Measurements from ENCODE around the gene STPG3.
A peak's percentile ranks its signal among the peaks of the same experiment; 100 is the strongest.

Gene STPG3

GRCh38 chr9:137253717-137254623 is 2.9 kb downstream of the STPG3 start:
- no peak for TF ChIP-seq GABPA (IDR thresholded peaks at IDR 0.05; ENCODE audit: low read depth)
- TF ChIP-seq POLR2AphosphoS5 (IDR thresholded peaks at IDR 0.05; ENCODE audit: low read depth), result no peak
- TF ChIP-seq REST (IDR thresholded peaks at IDR 0.05; ENCODE audit: insufficient replicate concordance, low read depth), result no peak
- TF ChIP-seq CTCF (IDR thresholded peaks at IDR 0.05; ENCODE audit: insufficient read depth, low read length), result no peak
- TF ChIP-seq SPI1 (IDR thresholded peaks at IDR 0.05; ENCODE audit: borderline replicate concordance, low read depth), result no peak
- peak overlapping the region; percentile 96 for H3K4me3 ChIP-seq (replicated peaks; ENCODE audit: insufficient read depth, low read length)
- DNase-seq (ENCODE audit: low read depth in 1 of 2, low spot score in 1 of 2), result no peak
- H3K27me3 ChIP-seq (ENCODE audit: insufficient read depth, poor library complexity, severe bottlenecking), result no peaks in the 10 kb centered on the region
- H3K27ac ChIP-seq (replicated peaks), result no peak overlapping the region

- no peaks in the 10 kb centered on the region for H3K27me3 ChIP-seq (ENCODE audit: insufficient read depth, poor library complexity, severe bottlenecking)
- TF ChIP-seq GABPA (IDR thresholded peaks at IDR 0.05; ENCODE audit: low read depth), result peak; percentile 88
- no peak; the same call in 1 of the 2 replicates for TF ChIP-seq SPI1 (IDR thresholded peaks at IDR 0.05; ENCODE audit: borderline replicate concordance, low read depth)
- H3K27ac ChIP-seq (replicated peaks), result peak within 1 kb of the TSS; percentile 61
- H3K4me3 ChIP-seq (replicated peaks; ENCODE audit: insufficient read depth, low read length), result peak within 1 kb of the TSS; percentile 96
- DNase-seq (ENCODE audit: low read depth in 1 of 2, low spot score in 1 of 2), result peak; percentile 82 to 90
Observed at GRCh38 chr9:137254624-137255447, 3.8 kb downstream of the STPG3 start, which contains the start of gene NELFB. Gene NELFB, plus strand, starts transcription at chr9:137255327.

GRCh38 chr9:137255448-137256114 is 4.5 kb downstream of the STPG3 start:
- peak overlapping the region; percentile 61 for H3K27ac ChIP-seq (replicated peaks)
- H3K27me3 ChIP-seq (ENCODE audit: insufficient read depth, poor library complexity, severe bottlenecking), result no peaks in the 10 kb centered on the region
- H3K4me3 ChIP-seq (replicated peaks; ENCODE audit: insufficient read depth, low read length), result peak overlapping the region; percentile 96
- peak in 1 of 2 experiments; percentile 45 for DNase-seq (ENCODE audit: low read depth in 1 of 2, low spot score in 1 of 2)
- no peak for TF ChIP-seq SPI1 (IDR thresholded peaks at IDR 0.05; ENCODE audit: borderline replicate concordance, low read depth)

- Histone ChIP-seq H3K4me3 (replicated peaks; ENCODE audit: insufficient read depth, low read length) (peak overlapping the region; percentile 96), H3K27ac (replicated peaks) (no peak overlapping the region), H3K27me3 (ENCODE audit: insufficient read depth, poor library complexity, severe bottlenecking) (no peaks in the 10 kb centered on the region)
- TF ChIP-seq REST (IDR thresholded peaks at IDR 0.05; ENCODE audit: insufficient replicate concordance, low read depth), result peak; percentile 80
- no peak for TF ChIP-seq POLR2AphosphoS5 (IDR thresholded peaks at IDR 0.05; ENCODE audit: low read depth)
- DNase-seq (ENCODE audit: low read depth in 1 of 2, low spot score in 1 of 2), result no peak
Observed at GRCh38 chr9:137256362-137256761, 5.3 kb downstream of the STPG3 start.

- TF ChIP-seq SPI1 (IDR thresholded peaks at IDR 0.05; ENCODE audit: borderline replicate concordance, low read depth) (no peak), CTCF (IDR thresholded peaks at IDR 0.05; ENCODE audit: insufficient read depth, low read length) (no peak), REST (IDR thresholded peaks at IDR 0.05; ENCODE audit: insufficient replicate concordance, low read depth) (no peak), POLR2AphosphoS5 (IDR thresholded peaks at IDR 0.05; ENCODE audit: low read depth) (no peak), GABPA (IDR thresholded peaks at IDR 0.05; ENCODE audit: low read depth) (no peak)
- H3K27me3 ChIP-seq (ENCODE audit: insufficient read depth, poor library complexity, severe bottlenecking), result no peaks in the 10 kb centered on the region
- H3K4me3 ChIP-seq (replicated peaks; ENCODE audit: insufficient read depth, low read length), result no peak overlapping the region
- no peak overlapping the region for H3K27ac ChIP-seq (replicated peaks)
- DNase-seq (ENCODE audit: low read depth in 1 of 2, low spot score in 1 of 2), result no peak
Observed at GRCh38 chr9:137256856-137257255, 5.8 kb downstream of the STPG3 start.
